Measurements from ENCODE around the gene EFR3B.
"Not testable (repeated sequence)": the region's sequence is repeated elsewhere in the genome, so short reads cannot be mapped to it uniquely, and the experiment has no call there.

Gene EFR3B

GRCh38 chr2:25041928-25042320, at the start of gene EFR3B:
Gene EFR3B (plus strand): TSS chr2:25042076. CDS start chr2:25042313, 237 bp downstream.
- no peaks in the 10 kb centered on the region for H3K36me3 Mint-ChIP-seq (ENCODE audit: low read depth)
- no peaks in the 10 kb centered on the region for H3K9me3 Mint-ChIP-seq
- peaks cover 46% of the 10 kb centered on the region for H3K27me3 Mint-ChIP-seq
- peaks cover 33% of the 10 kb centered on the region for H3K4me1 Mint-ChIP-seq (ENCODE audit: low read depth)
- peak within 1 kb of the TSS; percentile 75 for H3K4me3 Mint-ChIP-seq
- H3K27ac Mint-ChIP-seq = no peak within 1 kb of the TSS

GRCh38 chr2:24993406-24994145, 48.3 kb upstream of the EFR3B start:
- no peaks in the 10 kb centered on the region for H3K4me1 Mint-ChIP-seq (ENCODE audit: low read depth)
- peaks cover 4% of the 10 kb centered on the region for H3K36me3 Mint-ChIP-seq (ENCODE audit: low read depth)
- H3K27me3 Mint-ChIP-seq = peaks cover 12% of the 10 kb centered on the region
- H3K9me3 Mint-ChIP-seq = no peaks in the 10 kb centered on the region
- no peak overlapping the region for H3K27ac Mint-ChIP-seq
- H3K4me3 Mint-ChIP-seq = no peak overlapping the region

GRCh38 chr2:24994146-24994724, 47.6 kb upstream of the EFR3B start:
- no peaks in the 10 kb centered on the region for H3K9me3 Mint-ChIP-seq
- no peak overlapping the region for H3K4me3 Mint-ChIP-seq
- peaks cover 4% of the 10 kb centered on the region for H3K36me3 Mint-ChIP-seq (ENCODE audit: low read depth)
- H3K27ac Mint-ChIP-seq = no peak overlapping the region
- peaks cover 12% of the 10 kb centered on the region for H3K27me3 Mint-ChIP-seq
- no peaks in the 10 kb centered on the region for H3K4me1 Mint-ChIP-seq (ENCODE audit: low read depth)

- H3K9me3 Mint-ChIP-seq; H3K4me1 Mint-ChIP-seq (ENCODE audit: low read depth); H3K4me3 Mint-ChIP-seq; H3K27ac Mint-ChIP-seq; H3K36me3 Mint-ChIP-seq (ENCODE audit: low read depth): not testable (repeated sequence)
- peaks cover 13% of the 10 kb centered on the region for H3K27me3 Mint-ChIP-seq
Observed at GRCh38 chr2:24999097-24999496, 42.8 kb upstream of the EFR3B start.

GRCh38 chr2:25000036-25000435, 41.8 kb upstream of the EFR3B start:
- Mint-ChIP-seq H3K36me3 (ENCODE audit: low read depth) (no peaks in the 10 kb centered on the region), H3K27ac (no peak overlapping the region), H3K4me1 (ENCODE audit: low read depth) (no peaks in the 10 kb centered on the region), H3K27me3 (peaks cover 7% of the 10 kb centered on the region), H3K4me3 (no peak overlapping the region), H3K9me3 (no peaks in the 10 kb centered on the region)

GRCh38 chr2:25000503-25001324, 41.2 kb upstream of the EFR3B start:
- Mint-ChIP-seq H3K27me3 (peaks cover 7% of the 10 kb centered on the region), H3K4me3 (no peak overlapping the region)

GRCh38 chr2:25001325-25001637, 40.6 kb upstream of the EFR3B start:
- Mint-ChIP-seq H3K4me1 (ENCODE audit: low read depth) (no peaks in the 10 kb centered on the region), H3K27ac (no peak overlapping the region), H3K4me3 (no peak overlapping the region), H3K36me3 (ENCODE audit: low read depth) (no peaks in the 10 kb centered on the region), H3K27me3 (peaks cover 7% of the 10 kb centered on the region), H3K9me3 (no peaks in the 10 kb centered on the region)

More at GRCh38 chr2:25000503-25001324, 41.2 kb upstream of the EFR3B start:
- H3K27ac Mint-ChIP-seq = no peak overlapping the region
- H3K9me3 Mint-ChIP-seq = no peaks in the 10 kb centered on the region
- H3K36me3 Mint-ChIP-seq (ENCODE audit: low read depth) = no peaks in the 10 kb centered on the region
- H3K4me1 Mint-ChIP-seq (ENCODE audit: low read depth) = no peaks in the 10 kb centered on the region

GRCh38 chr2:25002066-25002465, 39.8 kb upstream of the EFR3B start:
- Mint-ChIP-seq H3K4me1 (ENCODE audit: low read depth) (no peaks in the 10 kb centered on the region), H3K9me3 (no peaks in the 10 kb centered on the region), H3K27me3 (peaks cover 7% of the 10 kb centered on the region), H3K27ac (no peak overlapping the region), H3K4me3 (no peak overlapping the region), H3K36me3 (ENCODE audit: low read depth) (no peaks in the 10 kb centered on the region)

GRCh38 chr2:25009954-25010353, 31.9 kb upstream of the EFR3B start:
- no peak overlapping the region for H3K4me3 Mint-ChIP-seq
- H3K36me3 Mint-ChIP-seq (ENCODE audit: low read depth) = no peaks in the 10 kb centered on the region
- no peaks in the 10 kb centered on the region for H3K9me3 Mint-ChIP-seq
- no peaks in the 10 kb centered on the region for H3K4me1 Mint-ChIP-seq (ENCODE audit: low read depth)
- H3K27ac Mint-ChIP-seq = no peak overlapping the region
- H3K27me3 Mint-ChIP-seq = no peaks in the 10 kb centered on the region

- not testable (repeated sequence) for H3K4me3 Mint-ChIP-seq; H3K36me3 Mint-ChIP-seq (ENCODE audit: low read depth); H3K9me3 Mint-ChIP-seq; H3K27me3 Mint-ChIP-seq; H3K4me1 Mint-ChIP-seq (ENCODE audit: low read depth); H3K27ac Mint-ChIP-seq
Observed at GRCh38 chr2:25011342-25011741, 30.5 kb upstream of the EFR3B start.

GRCh38 chr2:25014631-25015030, 27.2 kb upstream of the EFR3B start:
- H3K27ac Mint-ChIP-seq = no peak overlapping the region
- no peaks in the 10 kb centered on the region for H3K4me1 Mint-ChIP-seq (ENCODE audit: low read depth)
- H3K4me3 Mint-ChIP-seq = no peak overlapping the region
- no peaks in the 10 kb centered on the region for H3K36me3 Mint-ChIP-seq (ENCODE audit: low read depth)
- H3K27me3 Mint-ChIP-seq = no peaks in the 10 kb centered on the region
- no peaks in the 10 kb centered on the region for H3K9me3 Mint-ChIP-seq

- no peaks in the 10 kb centered on the region for H3K36me3 Mint-ChIP-seq (ENCODE audit: low read depth)
- no peaks in the 10 kb centered on the region for H3K4me1 Mint-ChIP-seq (ENCODE audit: low read depth)
- no peaks in the 10 kb centered on the region for H3K9me3 Mint-ChIP-seq
- H3K27me3 Mint-ChIP-seq = peaks cover 4% of the 10 kb centered on the region
- H3K4me3 Mint-ChIP-seq = no peak overlapping the region
- no peak overlapping the region for H3K27ac Mint-ChIP-seq
Observed at GRCh38 chr2:25018681-25019080, 23.2 kb upstream of the EFR3B start.

GRCh38 chr2:25021791-25022362, 20.0 kb upstream of the EFR3B start:
- Mint-ChIP-seq H3K9me3 (no peaks in the 10 kb centered on the region), H3K4me1 (ENCODE audit: low read depth) (no peaks in the 10 kb centered on the region), H3K27ac (no peak overlapping the region), H3K36me3 (ENCODE audit: low read depth) (no peaks in the 10 kb centered on the region), H3K27me3 (peaks cover 4% of the 10 kb centered on the region), H3K4me3 (no peak overlapping the region)

- H3K27ac Mint-ChIP-seq = no peak overlapping the region
- H3K9me3 Mint-ChIP-seq = no peaks in the 10 kb centered on the region
- H3K27me3 Mint-ChIP-seq = peaks cover 4% of the 10 kb centered on the region
- H3K4me1 Mint-ChIP-seq (ENCODE audit: low read depth) = no peaks in the 10 kb centered on the region
- H3K4me3 Mint-ChIP-seq = no peak overlapping the region
- H3K36me3 Mint-ChIP-seq (ENCODE audit: low read depth) = no peaks in the 10 kb centered on the region
Observed at GRCh38 chr2:25023333-25023732, 18.5 kb upstream of the EFR3B start.
